Measurements from ENCODE around the gene MYO9B.
A peak's percentile ranks its signal among the peaks of the same experiment; 100 is the strongest.
"Not testable (repeated sequence)": the region's sequence is repeated elsewhere in the genome, so short reads cannot be mapped to it uniquely, and the experiment has no call there.

Gene MYO9B

DNA sequence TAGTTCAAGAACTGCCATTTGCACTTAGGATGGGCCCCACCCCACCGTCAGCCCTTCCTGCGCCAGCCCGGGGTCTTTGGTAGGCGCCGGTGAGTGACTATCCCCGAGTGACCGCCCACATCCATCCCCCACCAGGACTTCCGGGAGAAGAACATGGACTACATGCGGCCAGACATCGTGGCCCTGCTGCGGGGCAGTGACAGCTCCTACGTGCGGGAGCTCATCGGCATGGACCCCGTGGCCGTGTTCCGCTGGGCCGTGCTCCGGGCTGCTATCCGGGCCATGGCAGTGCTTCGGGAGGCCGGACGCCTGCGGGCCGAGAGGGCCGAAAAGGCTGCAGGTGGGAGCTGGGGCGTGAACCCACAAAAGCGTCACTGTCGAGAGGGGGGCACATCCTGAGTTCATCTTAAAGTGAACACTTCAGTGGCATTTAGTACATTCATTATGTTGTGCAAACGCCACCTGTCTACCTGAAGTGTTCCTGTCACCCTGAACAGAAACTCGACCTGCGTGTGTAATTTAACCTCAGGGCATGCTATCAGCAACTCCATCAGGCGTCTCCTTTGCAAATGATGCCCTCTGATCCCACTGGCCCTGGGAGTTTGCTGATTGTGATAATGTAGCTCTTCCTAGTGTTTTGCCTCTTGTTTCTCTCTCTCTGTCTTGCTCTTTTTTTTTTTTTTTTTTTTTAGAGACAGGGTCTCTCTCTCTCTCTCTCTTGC, 97.2 kb downstream of the MYO9B start:
- DNase-seq: no peak

- no peak for DNase-seq
Observed at GRCh38 chr19:17178291-17178690, 102.7 kb downstream of the MYO9B start.

GRCh38 chr19:17180997-17181702, 105.6 kb downstream of the MYO9B start:
- DNase-seq: no peak

- no peak for DNase-seq
Observed at GRCh38 chr19:17183271-17183761, 107.7 kb downstream of the MYO9B start.

- no peak for DNase-seq
Observed at GRCh38 chr19:17183858-17184321, 108.3 kb downstream of the MYO9B start.

DNA sequence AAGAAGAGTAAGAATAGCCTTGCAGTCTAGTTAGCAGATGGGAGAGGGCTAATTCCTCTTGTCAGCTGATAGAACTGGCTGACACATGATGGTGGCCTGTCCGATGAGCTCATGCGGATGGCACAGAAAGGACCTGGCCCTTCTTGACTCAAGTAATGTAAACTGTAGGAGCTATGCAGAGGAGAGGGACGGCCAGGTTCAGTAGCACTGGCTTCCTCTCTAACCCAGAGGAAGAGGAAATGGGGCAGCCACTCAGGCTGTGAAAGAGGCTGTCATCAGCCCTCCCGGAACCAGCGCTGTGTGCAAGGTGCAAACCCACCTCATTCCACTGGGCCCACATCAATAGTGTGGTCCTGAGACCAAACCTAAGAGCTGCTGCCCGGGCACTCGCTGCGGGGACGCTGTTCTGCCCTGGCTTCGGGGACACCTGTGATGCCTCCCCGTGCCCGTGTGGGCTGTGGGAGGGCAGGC, 108.8 kb downstream of the MYO9B start:
- DNase-seq: no peak

GRCh38 chr19:17185590-17185989, 110.0 kb downstream of the MYO9B start:
- DNase-seq: no peak

DNA sequence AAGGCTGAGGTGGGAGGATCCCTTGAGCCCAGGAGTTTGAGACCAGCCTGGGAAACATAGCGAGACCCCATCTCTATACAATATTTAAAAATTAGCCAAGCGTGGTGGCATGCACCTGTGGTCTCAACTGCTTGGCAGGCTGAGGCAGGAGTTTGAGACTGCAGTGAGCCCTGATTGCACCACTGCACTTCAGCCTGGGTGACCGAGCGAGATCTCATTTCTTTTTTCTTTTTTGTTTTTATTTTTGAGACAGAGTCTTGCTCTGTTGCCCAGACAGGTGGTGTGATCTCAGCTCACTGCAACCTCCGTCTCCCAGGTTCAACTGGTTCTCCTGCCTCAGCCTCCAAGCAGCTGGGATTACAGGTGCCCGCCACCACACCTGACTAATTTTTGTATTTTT, 116.2 kb downstream of the MYO9B start:
- DNase-seq: not testable (repeated sequence)

- no peak for DNase-seq
Observed at GRCh38 chr19:17192751-17193150, 117.2 kb downstream of the MYO9B start.

DNA sequence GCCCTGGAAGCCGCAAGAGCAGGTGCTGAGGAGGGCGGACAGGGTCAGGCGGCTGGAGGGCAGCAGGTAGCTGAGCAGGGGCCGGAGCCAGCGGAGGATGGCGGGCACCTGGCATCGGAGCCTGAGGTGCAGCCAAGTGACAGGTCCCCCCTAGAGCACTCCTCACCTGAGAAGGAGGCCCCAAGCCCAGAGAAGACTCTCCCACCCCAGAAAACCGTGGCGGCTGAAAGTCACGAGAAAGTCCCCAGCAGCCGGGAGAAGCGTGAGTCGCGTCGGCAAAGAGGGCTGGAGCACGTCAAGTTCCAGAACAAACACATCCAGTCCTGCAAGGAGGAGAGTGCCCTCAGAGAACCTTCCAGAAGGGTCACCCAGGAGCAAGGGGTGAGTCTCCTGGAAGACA, 119.0 kb downstream of the MYO9B start:
- DNase-seq: no peak

GRCh38 chr19:17195106-17195505, 119.5 kb downstream of the MYO9B start:
- DNase-seq: no peak

DNA sequence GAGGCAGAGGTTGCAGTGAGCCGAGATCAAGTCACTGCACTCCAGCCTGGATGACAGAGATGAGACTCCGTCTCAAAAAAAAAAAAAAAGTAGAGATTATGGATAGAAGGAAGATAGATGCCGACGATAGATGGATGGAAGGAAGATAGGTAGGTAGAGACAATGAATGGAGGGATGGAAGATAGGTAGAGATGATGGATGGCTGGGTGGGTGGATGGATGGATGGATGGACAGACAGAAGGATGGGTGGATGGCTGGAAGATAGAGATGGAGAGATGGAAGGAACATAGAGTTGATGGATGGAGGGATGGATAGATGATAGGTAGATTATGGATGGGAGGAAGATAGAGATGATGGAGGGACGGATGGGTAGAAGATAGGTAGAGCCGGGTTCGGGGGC, 121.0 kb downstream of the MYO9B start:
- DNase-seq: no peak

DNA sequence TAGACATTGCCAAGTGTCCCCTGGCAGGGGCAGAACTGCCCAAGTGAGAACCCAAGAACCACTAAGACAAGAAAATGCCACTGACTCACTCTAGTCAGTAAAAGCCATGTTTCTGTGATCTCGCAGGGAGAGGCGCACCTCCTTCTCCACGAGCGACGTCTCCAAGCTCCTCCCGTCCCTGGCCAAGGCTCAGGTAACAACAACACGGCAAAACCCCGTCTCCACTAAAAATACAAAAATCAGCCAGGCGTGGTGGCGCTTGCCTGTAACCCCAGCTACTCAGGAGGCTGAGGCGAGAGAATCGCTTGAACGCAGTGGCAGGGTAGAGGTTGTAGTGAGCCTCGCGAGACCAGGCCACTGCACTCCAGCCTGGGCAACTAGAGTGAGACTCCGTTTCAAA, 122.1 kb downstream of the MYO9B start:
- DNase-seq: no peak

DNA sequence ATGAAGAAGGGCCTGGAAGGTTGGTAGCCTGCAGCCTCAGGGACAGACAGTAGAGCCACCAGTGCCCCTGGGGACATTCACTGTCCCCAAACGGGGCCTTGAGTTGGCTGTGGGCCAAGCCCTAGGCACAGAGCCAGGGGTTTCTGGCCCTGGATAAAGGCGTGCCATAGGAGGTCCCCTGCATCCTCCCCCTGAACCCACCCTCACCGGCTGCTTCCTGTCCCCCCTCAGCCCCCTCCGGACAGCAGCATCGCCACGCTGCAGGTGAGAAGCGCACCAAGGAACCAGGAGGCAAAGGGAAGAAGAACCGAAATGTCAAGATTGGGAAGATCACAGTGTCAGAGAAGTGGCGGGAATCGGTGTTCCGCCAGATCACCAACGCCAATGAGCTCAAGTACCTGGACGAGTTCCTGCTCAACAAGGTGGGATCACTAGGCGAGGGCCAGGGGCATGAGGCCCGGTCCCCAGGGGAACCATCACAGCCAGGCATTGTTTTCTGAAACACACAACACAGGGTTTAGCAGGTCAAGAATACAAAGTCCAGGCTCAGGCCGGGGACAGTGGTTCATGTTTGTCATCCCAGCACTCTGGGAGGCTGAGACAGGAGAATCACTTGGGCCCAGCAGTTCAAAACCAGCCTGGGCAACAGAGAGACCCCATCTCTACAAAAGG, 125.0 kb downstream of the MYO9B start:
- DNase-seq: no peak

DNA sequence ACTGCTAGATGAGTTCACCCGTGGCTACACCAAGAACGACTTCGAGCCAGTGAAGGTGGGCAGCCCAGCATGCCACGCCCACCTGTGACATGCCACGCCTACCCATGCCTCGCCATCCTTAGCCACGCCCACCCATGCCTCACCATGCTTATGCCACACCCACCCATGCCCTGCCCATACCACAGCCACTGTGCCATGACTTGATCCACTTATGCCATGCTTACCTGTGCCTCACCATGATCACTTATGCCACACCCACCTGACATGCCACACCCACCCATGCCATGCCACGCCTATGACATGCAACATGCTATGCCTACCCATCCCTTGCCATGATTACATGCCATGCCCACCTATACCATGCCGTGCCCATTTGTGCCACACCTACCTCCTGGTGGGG, 126.7 kb downstream of the MYO9B start:
- DNase-seq: no peak

DNA sequence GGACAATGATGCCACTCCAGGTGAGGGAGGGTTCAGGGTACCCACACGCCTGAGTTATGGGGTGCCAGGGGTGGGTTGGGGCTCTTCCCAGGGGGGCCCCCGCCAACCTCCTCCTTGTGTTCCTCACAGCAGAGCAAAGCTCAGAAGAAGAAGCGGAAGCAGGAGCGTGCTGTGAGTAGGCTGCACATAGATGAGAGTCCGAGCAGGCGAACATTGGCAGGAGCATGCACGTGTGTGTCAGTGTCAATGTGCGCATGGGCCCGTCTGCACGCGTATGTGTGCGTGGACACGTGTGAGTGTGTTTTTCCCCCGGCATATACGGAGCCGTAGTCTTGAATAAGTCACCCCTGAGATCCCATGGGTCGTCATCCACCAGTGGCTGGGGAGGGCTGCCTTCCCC, 127.1 kb downstream of the MYO9B start:
- no peak for DNase-seq

- peak in 28 of 56 donors; percentile 1 to 65 (median 17) for DNase-seq
Observed at GRCh38 chr19:17205237-17206140, 129.9 kb downstream of the MYO9B start.

DNA sequence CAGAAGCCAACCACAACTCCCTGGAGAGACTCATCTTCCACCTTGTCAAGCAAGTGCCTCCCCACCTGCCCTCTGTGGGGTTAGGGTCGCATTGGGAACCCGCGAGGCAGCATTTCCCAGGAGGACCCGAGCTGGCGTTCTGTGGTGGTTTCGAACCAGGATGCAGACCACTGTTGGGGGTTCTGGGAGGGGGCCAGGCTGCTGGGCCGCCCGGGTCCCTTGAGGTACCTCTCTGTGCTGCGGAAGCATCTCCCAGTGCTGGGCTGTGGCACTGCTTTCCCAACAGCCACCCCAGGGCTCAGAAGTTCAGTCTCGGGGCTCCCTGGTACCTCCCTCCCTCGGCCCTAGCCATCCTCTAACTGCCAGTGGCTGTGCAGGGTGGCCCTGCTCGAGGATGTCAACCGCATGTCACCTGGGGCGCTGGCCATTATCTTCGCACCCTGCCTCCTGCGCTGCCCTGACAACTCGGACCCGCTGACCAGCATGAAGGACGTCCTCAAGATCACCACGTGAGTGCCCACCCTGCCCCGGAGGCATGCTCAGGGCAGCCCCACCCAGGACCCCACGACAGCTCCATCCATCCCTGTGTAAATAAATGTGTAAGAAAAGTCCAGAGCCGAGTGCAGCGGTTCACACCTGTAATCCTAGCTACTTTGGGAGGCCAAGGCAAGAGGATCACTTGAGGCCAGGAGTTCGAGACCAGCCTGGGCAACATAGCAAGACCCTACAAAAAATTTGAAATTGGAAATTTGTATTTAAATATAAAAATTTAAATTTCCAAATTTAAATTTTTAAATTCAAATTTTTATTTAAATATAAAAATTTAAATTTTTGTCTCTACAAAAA, 131.4 kb downstream of the MYO9B start:
- no peak for DNase-seq

- DNase-seq: peak in 1 of 56 donors; percentile 37
Observed at GRCh38 chr19:17209126-17210036, 133.8 kb downstream of the MYO9B start.
